HG02970 (cell line): ENCODE results near the gene LRIT1.
A peak's percentile ranks its signal among the peaks of the same experiment; 100 is the strongest.

ENCODE experiments used
- ATAC-seq: cut with Tn5 transposase; IDR thresholded peaks from one replicate; pipeline ENCODE4 v1.9.1; 2021; ENCODE audit warnings: mild to moderate bottlenecking, moderate library complexity, moderate number of reproducible peaks; ENCODE audit not compliant: unreplicated experiment, low FRiP score

The LRIT1 gene

GRCh38 chr10:84217746-84218145, 23.6 kb downstream of the LRIT1 start:
- ATAC-seq, result no peak

GRCh38 chr10:84216834-84217233, 24.5 kb downstream of the LRIT1 start:
- ATAC-seq, result no peak

GRCh38 chr10:84214612-84215235, 26.6 kb downstream of the LRIT1 start:
- no peak for ATAC-seq

- ATAC-seq, result no peak
Observed at GRCh38 chr10:84214046-84214572, 27.2 kb downstream of the LRIT1 start.

GRCh38 chr10:84213076-84213475, 28.3 kb downstream of the LRIT1 start:
- no peak for ATAC-seq

GRCh38 chr10:84212014-84212413, 29.3 kb downstream of the LRIT1 start:
- ATAC-seq, result no peak

- ATAC-seq, result no peak
Observed at GRCh38 chr10:84211566-84211965, 29.8 kb downstream of the LRIT1 start.

- ATAC-seq, result no peak
Observed at GRCh38 chr10:84208023-84208422, 33.3 kb downstream of the LRIT1 start.

- no peak for ATAC-seq
Observed at GRCh38 chr10:84205853-84206525, 35.4 kb downstream of the LRIT1 start.

GRCh38 chr10:84205049-84205852, 36.1 kb downstream of the LRIT1 start:
- peak; percentile 54 for ATAC-seq

GRCh38 chr10:84204610-84205009, 36.7 kb downstream of the LRIT1 start:
- ATAC-seq, result no peak

GRCh38 chr10:84204122-84204521, 37.2 kb downstream of the LRIT1 start:
- ATAC-seq, result no peak

GRCh38 chr10:84202349-84202748, 39.0 kb downstream of the LRIT1 start:
- ATAC-seq, result no peak

- no peak for ATAC-seq
Observed at GRCh38 chr10:84201682-84202081, 39.7 kb downstream of the LRIT1 start.

- no peak for ATAC-seq
Observed at GRCh38 chr10:84201244-84201606, 40.1 kb downstream of the LRIT1 start.

- ATAC-seq, result no peak
Observed at GRCh38 chr10:84200537-84201243, 40.7 kb downstream of the LRIT1 start.

- no peak for ATAC-seq
Observed at GRCh38 chr10:84198206-84198915, 43.0 kb downstream of the LRIT1 start.

GRCh38 chr10:84197643-84198042, 43.7 kb downstream of the LRIT1 start:
- no peak for ATAC-seq

- no peak for ATAC-seq
Observed at GRCh38 chr10:84196941-84197340, 44.4 kb downstream of the LRIT1 start.

GRCh38 chr10:84196083-84196482, 45.3 kb downstream of the LRIT1 start:
- ATAC-seq, result no peak
